ENCODE results near the gene CNTNAP3. TPM values are rescaled to one million over a fixed set of nuclear protein-coding genes. Genes with fewer than 3 reads are reported as not detected.
"Not testable (repeated sequence)": the region's sequence is repeated elsewhere in the genome, so short reads cannot be mapped to it uniquely, and the experiment has no call there.

The CNTNAP3 gene
- total and polyA plus RNA-seq, 4 donors, result 0.94 to 10.6 (median 4.5) TPM

- H3K4me1 ChIP-seq (ENCODE audit: control insufficient read depth in 5 of 5, insufficient read depth in 5 of 5, low read length in 5 of 5); H3K9me3 ChIP-seq (ENCODE audit: control insufficient read depth in 4 of 4, insufficient read depth in 3 of 4, low read length in 3 of 4); H3K9ac ChIP-seq (ENCODE audit: insufficient read depth in 1 of 2, low read length in 2 of 2); H3K36me3 ChIP-seq (ENCODE audit: control insufficient read depth in 4 of 4, insufficient read depth in 4 of 4, low read length in 4 of 4); H3K27me3 ChIP-seq (ENCODE audit: control insufficient read depth in 3 of 3, insufficient read depth in 3 of 3, low read length in 2 of 3); H3K4me3 ChIP-seq; H3K27ac ChIP-seq (ENCODE audit: low read depth in 1 of 2, low read length in 1 of 2); DNase-seq: not testable (repeated sequence)
- WGBS, 2 donors, result 81 to 85% methylated on average over 6 to 7 of the region's 11 CpGs
- ATAC-seq (ENCODE audit: insufficient read depth, low FRiP score), result peak; percentile 60
These were observed 257.6 kb downstream of the CNTNAP3 start for GRCh38 chr9:39030204-39031019.

- not testable (repeated sequence) for H3K4me3 ChIP-seq; DNase-seq; H3K9ac ChIP-seq (ENCODE audit: insufficient read depth in 1 of 2, low read length in 2 of 2); H3K36me3 ChIP-seq (ENCODE audit: control insufficient read depth in 4 of 4, insufficient read depth in 4 of 4, low read length in 4 of 4); H3K4me1 ChIP-seq (ENCODE audit: control insufficient read depth in 5 of 5, insufficient read depth in 5 of 5, low read length in 5 of 5); ATAC-seq (ENCODE audit: insufficient read depth, low FRiP score); H3K9me3 ChIP-seq (ENCODE audit: control insufficient read depth in 4 of 4, insufficient read depth in 3 of 4, low read length in 3 of 4); H3K27me3 ChIP-seq (ENCODE audit: control insufficient read depth in 3 of 3, insufficient read depth in 3 of 3, low read length in 2 of 3); H3K27ac ChIP-seq (ENCODE audit: low read depth in 1 of 2, low read length in 1 of 2)
- WGBS, 2 donors, result 78 to 83% methylated on average over 5 of the region's 5 CpGs
These were observed 259.1 kb downstream of the CNTNAP3 start for GRCh38 chr9:39028855-39029254.

GRCh38 chr9:39028168-39028567, 259.8 kb downstream of the CNTNAP3 start:
- H3K4me1 ChIP-seq (ENCODE audit: control insufficient read depth in 5 of 5, insufficient read depth in 5 of 5, low read length in 5 of 5); H3K9me3 ChIP-seq (ENCODE audit: control insufficient read depth in 4 of 4, insufficient read depth in 3 of 4, low read length in 3 of 4); H3K27me3 ChIP-seq (ENCODE audit: control insufficient read depth in 3 of 3, insufficient read depth in 3 of 3, low read length in 2 of 3); DNase-seq; H3K9ac ChIP-seq (ENCODE audit: insufficient read depth in 1 of 2, low read length in 2 of 2); ATAC-seq (ENCODE audit: insufficient read depth, low FRiP score); H3K4me3 ChIP-seq; H3K36me3 ChIP-seq (ENCODE audit: control insufficient read depth in 4 of 4, insufficient read depth in 4 of 4, low read length in 4 of 4); H3K27ac ChIP-seq (ENCODE audit: low read depth in 1 of 2, low read length in 1 of 2): not testable (repeated sequence)
- 86 to 91% methylated on average over 7 of the region's 7 CpGs for WGBS, 2 donors

GRCh38 chr9:39025911-39026588, 261.9 kb downstream of the CNTNAP3 start:
- not testable (repeated sequence) for H3K9me3 ChIP-seq (ENCODE audit: control insufficient read depth in 4 of 4, insufficient read depth in 3 of 4, low read length in 3 of 4); H3K4me1 ChIP-seq (ENCODE audit: control insufficient read depth in 5 of 5, insufficient read depth in 5 of 5, low read length in 5 of 5); H3K9ac ChIP-seq (ENCODE audit: insufficient read depth in 1 of 2, low read length in 2 of 2); ATAC-seq (ENCODE audit: insufficient read depth, low FRiP score); H3K4me3 ChIP-seq; H3K36me3 ChIP-seq (ENCODE audit: control insufficient read depth in 4 of 4, insufficient read depth in 4 of 4, low read length in 4 of 4); H3K27ac ChIP-seq (ENCODE audit: low read depth in 1 of 2, low read length in 1 of 2); DNase-seq; H3K27me3 ChIP-seq (ENCODE audit: control insufficient read depth in 3 of 3, insufficient read depth in 3 of 3, low read length in 2 of 3)
- 75 to 76% methylated on average over 4 of the region's 4 CpGs for WGBS, 2 donors

Small RNA genes within 50 kb of the gene (small RNA-seq; reads per million reads assigned to genes)
- not detected for gene RN7SL640P (ENCODE audit: low replicate concordance)

Other genes starting within 250 kb of the CNTNAP3 start
- not detected for gene SPATA31A1, start 67.5 kb upstream of the CNTNAP3 start, total RNA-seq
- gene SPATA31A1, start 67.5 kb upstream of the CNTNAP3 start, polyA plus RNA-seq, result not detected

Measured in lung (tissue), 11 donors.